HS-27A (cell line): ENCODE data around the gene C7orf33.
"Not testable (repeated sequence)": the region's sequence is repeated elsewhere in the genome, so short reads cannot be mapped to it uniquely, and the experiment has no call there.

Experiments used
- DNase-seq: peaks from one replicate; pipeline ENCODE4 v3.0.0-alpha.2; 2012; ENCODE audit warnings: low read depth, missing footprints

C7orf33 gene

DNA sequence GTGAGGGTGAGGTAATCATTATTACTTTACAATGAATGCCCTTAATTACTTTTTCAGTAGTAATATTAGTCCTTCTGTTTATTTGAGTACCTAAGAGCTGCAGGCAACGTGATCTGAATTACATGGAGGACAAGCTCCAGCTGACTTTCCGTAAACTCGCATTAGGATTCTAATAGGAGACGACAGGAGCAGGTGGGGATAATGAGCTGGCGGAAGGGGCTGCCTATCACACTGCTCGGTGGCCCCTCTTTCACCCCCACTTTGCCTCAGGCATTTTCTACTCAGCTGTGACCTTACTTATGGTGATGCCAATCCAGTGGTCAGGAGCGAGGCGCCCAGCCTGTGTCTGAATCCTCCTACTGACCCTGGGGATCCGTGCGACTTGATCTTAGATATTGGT is at the start of gene C7orf33:
Gene C7orf33, plus strand, starts transcription at position 296 of the 400 bp plus-strand sequence. CDS start 160 bp downstream, outside the sequence.
- DNase-seq = no peak

- DNase-seq = no peak
Measured at GRCh38 chr7:148541891-148542504, 48.6 kb upstream of the C7orf33 start.

DNA sequence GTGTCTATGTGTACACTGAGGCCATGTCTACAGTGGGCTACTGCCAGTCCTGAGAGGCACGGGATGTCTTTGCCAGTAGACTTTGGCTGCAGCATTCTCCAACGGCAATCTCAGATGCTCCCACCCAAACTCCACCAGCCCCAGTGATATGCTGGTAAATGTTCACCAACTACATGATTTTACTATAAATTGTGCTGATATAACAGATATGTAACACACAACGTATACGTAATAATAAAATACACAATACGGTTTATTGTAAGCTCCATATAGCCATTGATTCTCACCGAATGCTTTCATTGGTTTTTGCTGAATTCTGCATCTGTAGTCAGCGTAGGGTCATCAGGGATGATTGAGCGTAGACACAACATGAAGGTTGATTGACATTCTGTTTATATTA is 47.3 kb upstream of the C7orf33 start:
- DNase-seq = no peak

DNA sequence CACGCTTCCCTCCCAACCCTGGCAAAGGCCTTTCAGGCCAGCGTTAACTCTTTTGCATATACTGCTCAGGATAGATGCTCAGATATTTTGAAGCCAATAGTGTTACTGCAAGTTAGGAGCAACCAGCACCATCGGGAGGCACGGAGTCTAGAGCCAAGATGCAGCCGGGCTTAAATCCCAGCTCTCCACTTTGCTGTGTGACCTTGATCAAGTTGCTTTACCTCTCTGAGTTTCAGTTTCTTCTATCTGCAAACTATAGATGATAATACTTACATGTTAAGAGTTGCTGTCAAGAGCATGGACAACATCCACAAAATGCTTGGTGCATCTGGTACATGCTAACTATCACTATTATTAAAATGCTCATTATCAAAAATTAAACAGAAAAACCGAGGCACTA is 45.4 kb upstream of the C7orf33 start:
- no peak for DNase-seq

GRCh38 chr7:148545932-148546331 is 44.6 kb upstream of the C7orf33 start:
- DNase-seq = no peak

DNA sequence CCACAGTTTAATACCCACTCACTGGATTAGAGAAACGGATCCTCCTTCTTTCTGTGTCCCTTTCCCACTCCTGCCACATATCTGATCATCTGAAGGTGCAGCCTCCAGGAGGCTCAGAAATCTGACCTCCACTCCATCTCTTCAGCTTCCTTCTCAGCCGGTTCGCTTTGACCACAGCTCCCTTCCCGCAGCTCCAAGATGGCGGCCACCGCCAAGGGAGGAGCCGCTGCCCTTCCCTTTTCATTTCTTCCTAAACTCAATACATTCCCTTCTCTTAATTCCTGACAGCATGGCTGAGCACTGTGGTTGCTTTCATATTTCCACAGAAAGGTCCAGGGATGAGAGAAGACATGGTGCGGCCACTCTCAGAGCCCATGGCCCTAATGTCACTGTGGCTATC is 43.7 kb upstream of the C7orf33 start:
- no peak for DNase-seq

DNA sequence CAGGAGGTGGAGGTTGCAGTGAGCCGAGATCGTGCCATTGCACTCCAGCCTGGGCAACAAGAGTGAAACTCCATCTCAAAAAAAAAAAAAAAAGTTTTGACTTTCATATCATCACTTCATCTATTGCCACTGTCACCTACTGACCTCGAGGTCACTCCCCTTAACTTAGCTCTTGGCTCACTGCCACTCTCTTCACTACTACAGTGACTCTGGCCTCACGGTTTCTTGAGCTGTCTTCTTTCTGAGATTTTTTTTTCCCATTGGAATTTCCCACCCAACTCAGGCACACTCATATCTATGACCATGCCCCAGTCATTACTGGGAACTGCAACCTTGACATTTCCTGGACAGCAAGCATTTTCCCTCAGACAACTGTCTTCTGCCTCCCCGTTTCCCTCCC is 42.6 kb upstream of the C7orf33 start:
- DNase-seq = no peak

GRCh38 chr7:148553979-148554378 is 36.6 kb upstream of the C7orf33 start:
- DNase-seq = no peak

DNA sequence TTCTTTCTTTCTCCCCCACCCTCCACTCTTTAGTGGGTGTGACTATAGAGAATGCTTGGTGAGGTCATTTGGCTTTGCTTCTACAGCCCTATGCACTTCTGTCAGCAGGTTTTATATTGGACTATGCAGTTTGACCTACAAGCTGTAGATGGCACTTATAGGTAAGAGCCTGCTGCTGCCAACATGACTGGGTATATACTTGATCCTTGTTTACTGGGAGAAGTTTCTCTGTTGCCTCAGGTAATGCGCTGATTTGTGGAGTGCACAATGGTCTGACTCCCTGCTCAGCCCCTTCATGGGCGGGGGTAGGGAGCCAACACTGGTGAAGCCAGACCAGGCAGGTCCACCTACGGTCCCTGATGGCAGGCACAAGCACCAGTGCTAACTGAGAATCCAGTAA is 33.7 kb upstream of the C7orf33 start:
- DNase-seq = no peak

DNA sequence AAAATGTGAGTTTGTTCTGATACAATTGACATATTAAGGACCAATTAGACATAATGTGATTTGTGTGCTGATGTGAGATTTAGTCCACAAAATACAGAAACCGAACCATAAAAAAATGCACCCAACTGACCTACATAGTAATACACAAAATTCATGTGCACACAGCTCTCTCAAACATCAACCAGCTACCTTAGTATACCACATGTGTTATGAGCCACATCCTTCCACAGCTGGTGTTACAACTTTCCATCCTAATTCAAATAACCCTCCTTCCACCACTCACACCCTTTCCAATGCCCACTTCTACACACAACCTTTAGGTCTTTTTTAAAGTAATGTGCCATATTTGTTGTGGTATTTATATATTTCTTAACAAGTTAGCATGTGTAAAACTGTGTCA is 31.7 kb upstream of the C7orf33 start:
- DNase-seq = no peak

DNA sequence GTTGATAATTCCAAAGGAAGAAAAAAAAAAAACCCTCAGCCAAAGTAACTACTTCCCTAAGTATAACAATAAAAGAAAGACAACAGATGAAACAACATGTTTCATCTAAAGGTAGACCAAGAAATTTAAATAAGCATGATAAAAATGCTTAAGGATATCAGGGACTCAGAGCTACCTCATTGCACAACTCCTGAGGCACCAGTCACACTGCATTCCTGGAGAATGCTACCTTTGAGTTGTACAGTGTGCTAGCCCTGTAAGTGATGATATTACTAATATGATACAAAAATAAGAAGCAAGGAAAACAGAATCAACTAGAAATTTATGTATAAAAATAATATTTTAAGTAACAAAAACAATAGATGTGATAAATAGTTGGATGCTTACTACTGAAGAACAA is 29.5 kb upstream of the C7orf33 start:
- no peak for DNase-seq

GRCh38 chr7:148563583-148564274 is 26.8 kb upstream of the C7orf33 start:
- no peak for DNase-seq

- DNase-seq = not testable (repeated sequence)
Measured at GRCh38 chr7:148564275-148564951, 26.2 kb upstream of the C7orf33 start.

GRCh38 chr7:148566736-148567135 is 23.8 kb upstream of the C7orf33 start:
- no peak for DNase-seq

DNA sequence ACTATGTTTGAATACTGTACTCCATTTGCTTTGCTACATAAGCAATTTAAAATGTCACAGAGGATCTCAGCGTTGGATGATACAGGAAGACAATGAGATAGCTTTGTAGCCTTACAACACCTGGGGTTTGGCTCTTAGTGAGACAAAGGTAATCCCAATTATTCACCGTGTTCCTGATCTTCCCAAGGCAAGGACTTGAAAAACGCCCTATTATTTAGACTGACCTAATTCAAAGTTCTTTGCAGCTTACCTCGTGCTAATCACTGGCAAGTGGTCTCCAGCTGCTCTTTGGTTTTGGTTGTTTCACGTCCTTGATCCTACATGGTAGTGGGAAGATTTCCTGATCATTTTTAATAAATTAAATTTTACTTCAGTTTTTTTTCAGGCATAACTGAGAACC is 23.0 kb upstream of the C7orf33 start:
- no peak for DNase-seq

DNA sequence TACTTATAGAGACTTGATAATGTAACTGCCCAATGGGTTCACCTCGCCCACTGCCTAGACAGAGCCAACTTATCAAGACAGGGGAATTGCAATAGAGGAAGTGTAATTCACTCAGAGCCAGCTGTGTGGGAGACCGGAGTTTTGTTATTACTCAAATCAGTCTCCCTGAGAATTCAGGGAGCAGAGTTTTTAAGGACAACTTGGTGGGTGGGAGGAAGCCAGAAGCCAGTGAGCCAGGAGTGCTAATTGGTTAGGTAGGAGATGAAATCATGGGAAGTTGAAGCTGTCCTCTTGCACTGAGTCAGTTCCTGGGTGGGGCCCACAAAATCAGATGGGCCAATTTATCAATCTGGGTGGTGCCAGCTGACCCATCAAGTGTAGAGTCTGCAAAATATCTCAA is 20.1 kb upstream of the C7orf33 start:
- no peak for DNase-seq

DNA sequence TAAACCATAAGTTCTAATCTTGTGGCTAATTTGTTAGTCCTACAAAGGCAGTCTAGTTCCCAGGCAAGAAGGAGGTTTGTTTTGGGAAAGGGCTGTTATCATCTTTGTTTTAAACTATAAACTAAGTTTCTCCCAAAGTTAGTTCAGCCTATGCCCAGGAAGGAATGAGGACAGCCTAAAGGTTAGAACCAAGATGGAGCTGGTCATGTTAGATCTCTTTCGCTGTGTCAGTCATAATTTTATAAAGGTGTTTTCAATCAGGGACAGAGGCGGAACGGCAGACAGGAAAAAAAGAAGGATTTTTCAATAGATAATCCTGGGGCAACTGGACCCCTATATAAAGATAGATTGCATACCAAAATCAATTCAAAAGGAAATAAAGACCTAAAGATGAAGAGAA is 19.6 kb upstream of the C7orf33 start:
- DNase-seq = not testable (repeated sequence)

GRCh38 chr7:148571381-148571780 is 19.2 kb upstream of the C7orf33 start:
- DNase-seq = no peak

DNA sequence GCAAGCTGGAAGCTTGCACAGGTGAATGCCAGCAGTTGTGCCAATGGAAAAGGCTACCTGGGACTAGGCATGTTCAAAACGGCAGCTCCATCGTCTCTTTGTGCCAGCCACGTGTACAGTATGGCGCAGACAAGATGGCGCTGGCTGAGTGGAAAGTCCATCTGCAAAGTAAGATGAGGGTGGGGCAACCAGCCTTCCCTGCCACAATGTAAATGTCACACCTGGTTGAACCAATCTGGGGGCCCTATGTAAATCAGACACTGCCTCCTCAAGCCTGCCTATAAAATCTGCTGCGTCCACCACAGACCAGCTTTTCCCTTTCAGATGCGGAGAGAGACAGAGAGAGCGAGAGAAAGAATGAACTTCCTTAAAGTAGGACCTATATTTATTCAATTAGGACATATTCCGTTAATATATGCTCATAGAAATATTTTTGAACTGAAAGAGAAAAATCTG is 18.5 kb upstream of the C7orf33 start:
- DNase-seq = peak; percentile 31

GRCh38 chr7:148573581-148573980 is 17.0 kb upstream of the C7orf33 start:
- not testable (repeated sequence) for DNase-seq

DNA sequence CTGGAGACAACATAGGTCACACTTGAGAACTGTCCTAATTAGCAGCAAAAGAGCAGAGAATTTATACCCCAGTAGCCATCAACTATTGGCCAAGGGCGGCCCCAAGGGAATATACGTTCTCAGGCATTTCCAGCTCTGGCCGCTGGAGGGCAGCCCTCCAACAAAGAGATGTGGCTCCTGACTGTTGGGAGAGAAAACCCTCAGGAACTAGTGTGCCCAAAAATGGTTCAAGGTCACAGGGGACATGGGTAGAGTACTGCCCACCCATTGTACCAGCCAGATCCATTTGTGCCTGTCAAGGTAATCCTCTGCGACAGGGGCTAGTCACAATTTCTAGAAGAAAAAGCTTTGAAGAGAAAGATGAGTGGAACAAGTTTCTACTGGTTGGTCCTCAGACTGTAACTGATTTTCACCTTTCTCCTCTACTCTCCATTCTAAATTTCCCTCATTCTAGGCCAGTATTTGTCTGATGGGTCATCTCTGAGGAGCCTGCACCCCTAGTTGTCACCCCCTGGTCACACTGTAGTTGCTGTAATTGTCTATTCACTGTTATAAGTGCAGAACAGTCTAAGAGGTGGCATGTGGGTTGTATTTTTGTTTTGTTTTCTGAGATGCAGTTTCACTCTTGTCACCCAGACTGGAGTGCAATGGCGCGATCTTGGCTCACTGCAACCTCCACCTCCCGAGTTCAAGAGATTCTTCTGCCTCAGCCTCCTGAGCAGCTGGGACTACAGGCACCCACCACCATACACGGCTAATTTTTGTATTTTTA is 14.7 kb upstream of the C7orf33 start:
- no peak for DNase-seq

DNA sequence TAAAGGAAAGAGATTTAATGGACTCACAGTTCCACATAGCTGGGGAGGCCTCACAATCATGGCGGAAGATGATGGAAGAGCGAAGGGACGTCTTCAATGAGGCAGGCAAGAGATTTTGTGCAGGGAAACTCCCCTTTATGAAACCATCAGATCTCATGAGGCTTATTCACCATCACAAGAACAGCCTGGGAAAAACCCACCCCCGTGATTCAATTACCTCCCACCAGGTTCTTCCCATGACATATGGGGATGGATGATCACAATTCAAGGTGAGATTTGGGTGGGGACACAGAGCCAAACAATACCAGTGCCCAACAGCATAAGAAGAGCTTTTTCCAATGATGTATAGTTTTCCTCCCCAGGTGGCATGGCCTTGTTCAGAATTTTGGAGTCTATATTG is 11.2 kb upstream of the C7orf33 start:
- DNase-seq = no peak

DNA sequence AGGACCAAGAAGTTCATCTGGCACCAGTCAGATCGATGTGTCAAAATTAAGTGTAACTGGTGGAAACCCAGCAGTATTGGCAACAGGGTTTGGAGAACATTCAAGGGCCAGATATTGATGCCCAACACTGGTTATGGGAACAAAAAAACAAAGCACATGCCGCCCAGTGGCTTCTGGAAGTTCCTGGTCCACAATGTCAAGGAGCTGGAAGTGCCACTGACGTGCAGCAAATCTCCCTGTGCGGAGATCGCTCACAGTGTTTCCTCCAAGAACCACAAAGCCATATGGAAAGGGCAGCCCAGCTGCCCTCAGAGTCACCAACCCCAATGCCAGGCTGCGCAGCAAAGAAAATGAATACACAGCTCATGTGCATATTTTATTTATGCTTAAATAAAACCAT is 10.1 kb upstream of the C7orf33 start:
- no peak for DNase-seq
